Raji (cell line): ENCODE results near the gene S100A11.

Experiments
- POLR2A ChIP-seq: IDR thresholded peaks from 2 replicates; pipeline ENCODE4 v1.6.1; 2011; ENCODE audit warnings: low read depth, low read length, control low read depth; ENCODE audit not compliant: insufficient read depth

Gene S100A11

GRCh38 chr1:151984313-151984956, 52.4 kb downstream of the S100A11 start:
- no peak for TF ChIP-seq POLR2A
